Ishikawa (cell line): Measurements from ENCODE around the gene DAB1.

Experiments used
- CEBPB ChIP-seq: IDR thresholded peaks from 2 replicates; pipeline ENCODE4 v1.6.1; 2012
- EP300 ChIP-seq: IDR thresholded peaks from 2 replicates; pipeline ENCODE4 v1.6.1; 2012; ENCODE audit warnings: borderline replicate concordance
- RAD21 ChIP-seq: IDR thresholded peaks from 2 replicates; pipeline ENCODE4 v1.6.1; 2012; ENCODE audit warnings: low read depth
- TAF1 ChIP-seq: IDR thresholded peaks from 2 replicates; pipeline ENCODE4 v1.6.1; 2012; ENCODE audit warnings: low read depth, mild to moderate bottlenecking
- TEAD4 ChIP-seq: IDR thresholded peaks from 2 replicates; pipeline ENCODE4 v1.6.1; 2012
- YY1 ChIP-seq: IDR thresholded peaks from 2 replicates; pipeline ENCODE4 v1.6.1; 2012; ENCODE audit warnings: low read depth
- ZBTB7A ChIP-seq: IDR thresholded peaks from 2 replicates; pipeline ENCODE4 v1.6.1; 2012; ENCODE audit warnings: low read depth
- TF ChIP-seq, protein P1 (sequence below): IDR thresholded peaks from 2 replicates; pipeline ENCODE4 v1.6.1; 2012

- TF ChIP-seq EP300 (no peak), CEBPB (no peak), TEAD4 (no peak), ZBTB7A (no peak), RAD21 (no peak), YY1 (no peak), TAF1 (no peak)
- TF ChIP-seq, protein P1, sequence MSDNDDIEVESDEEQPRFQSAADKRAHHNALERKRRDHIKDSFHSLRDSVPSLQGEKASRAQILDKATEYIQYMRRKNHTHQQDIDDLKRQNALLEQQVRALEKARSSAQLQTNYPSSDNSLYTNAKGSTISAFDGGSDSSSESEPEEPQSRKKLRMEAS, result no peak
Measured at GRCh38 chr1:57019236-57019839, 404.5 kb downstream of the DAB1 start.
